ENCODE measurements around the gene GPR146. TPM values are rescaled to one million over a fixed set of nuclear protein-coding genes. Genes with fewer than 3 reads are reported as not detected.
A peak's percentile ranks its signal among the peaks of the same experiment; 100 is the strongest.

GPR146 gene
- total and polyA plus RNA-seq, 2 of the 13 experiments (the other 11 are each of a cell fraction or from before 2014, with no cell fraction given), result 2.0 to 15.9 TPM

DNA sequence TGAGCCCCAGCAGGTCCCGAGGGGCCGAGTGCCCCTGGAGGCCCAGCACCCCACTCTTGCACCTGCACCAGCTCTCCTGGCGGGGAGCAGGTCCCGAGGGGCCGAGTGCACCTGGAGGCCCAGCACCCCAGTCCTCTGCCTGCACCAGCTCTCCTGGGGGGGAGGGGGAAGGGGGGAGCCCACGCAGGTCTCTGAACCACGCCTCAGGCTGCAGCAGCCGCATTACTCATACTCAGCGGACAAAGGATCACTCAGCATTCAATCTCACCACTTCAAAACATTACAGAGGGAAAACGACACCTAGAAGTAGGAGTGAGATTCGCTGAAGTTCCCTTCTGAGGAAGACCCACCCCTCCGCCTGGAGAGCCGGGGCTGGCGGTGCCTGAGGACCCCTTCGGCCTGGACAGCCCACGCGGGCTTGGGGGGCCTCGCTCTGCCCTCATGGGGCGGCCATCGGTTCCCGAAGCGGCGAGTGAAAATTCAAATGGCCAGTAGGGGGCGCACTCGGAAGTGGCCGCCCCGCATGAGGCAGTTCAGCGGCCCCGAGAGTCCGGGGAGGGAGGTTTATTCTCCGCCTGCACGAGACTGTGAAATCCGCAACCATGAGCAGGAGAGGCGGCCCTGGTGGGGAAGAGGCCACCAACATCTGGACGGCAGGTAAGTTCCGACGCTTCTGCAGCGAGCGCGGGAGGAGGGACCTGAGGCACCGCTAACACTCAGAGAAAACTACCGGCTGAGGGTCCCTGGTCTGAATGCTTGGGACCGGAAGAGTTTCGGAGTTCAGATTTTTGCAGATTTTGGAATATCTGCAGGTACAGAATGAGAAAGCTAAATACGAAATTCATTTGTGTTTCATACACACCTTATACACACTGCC lies 42.5 kb downstream of the GPR146 start (continued):
- TF ChIP-seq, protein P1, sequence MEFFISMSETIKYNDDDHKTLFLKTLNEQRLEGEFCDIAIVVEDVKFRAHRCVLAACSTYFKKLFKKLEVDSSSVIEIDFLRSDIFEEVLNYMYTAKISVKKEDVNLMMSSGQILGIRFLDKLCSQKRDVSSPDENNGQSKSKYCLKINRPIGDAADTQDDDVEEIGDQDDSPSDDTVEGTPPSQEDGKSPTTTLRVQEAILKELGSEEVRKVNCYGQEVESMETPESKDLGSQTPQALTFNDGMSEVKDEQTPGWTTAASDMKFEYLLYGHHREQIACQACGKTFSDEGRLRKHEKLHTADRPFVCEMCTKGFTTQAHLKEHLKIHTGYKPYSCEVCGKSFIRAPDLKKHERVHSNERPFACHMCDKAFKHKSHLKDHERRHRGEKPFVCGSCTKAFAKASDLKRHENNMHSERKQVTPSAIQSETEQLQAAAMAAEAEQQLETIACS (CRISPR knock-in tag; IDR thresholded peaks at IDR 0.05), result no peak
- TF ChIP-seq, protein P2, sequence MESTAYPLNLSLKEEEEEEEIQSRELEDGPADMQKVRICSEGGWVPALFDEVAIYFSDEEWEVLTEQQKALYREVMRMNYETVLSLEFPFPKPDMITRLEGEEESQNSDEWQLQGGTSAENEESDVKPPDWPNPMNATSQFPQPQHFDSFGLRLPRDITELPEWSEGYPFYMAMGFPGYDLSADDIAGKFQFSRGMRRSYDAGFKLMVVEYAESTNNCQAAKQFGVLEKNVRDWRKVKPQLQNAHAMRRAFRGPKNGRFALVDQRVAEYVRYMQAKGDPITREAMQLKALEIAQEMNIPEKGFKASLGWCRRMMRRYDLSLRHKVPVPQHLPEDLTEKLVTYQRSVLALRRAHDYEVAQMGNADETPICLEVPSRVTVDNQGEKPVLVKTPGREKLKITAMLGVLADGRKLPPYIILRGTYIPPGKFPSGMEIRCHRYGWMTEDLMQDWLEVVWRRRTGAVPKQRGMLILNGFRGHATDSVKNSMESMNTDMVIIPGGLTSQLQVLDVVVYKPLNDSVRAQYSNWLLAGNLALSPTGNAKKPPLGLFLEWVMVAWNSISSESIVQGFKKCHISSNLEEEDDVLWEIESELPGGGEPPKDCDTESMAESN (CRISPR knock-in tag; conservative IDR thresholded peaks at IDR 0.05), result no peak; the same call in none of the 2 replicates
- TF ChIP-seq SRSF1 (optimal IDR thresholded peaks at IDR 0.05; ENCODE audit: low read depth, low read length) (peak; percentile 38), CHD4 (IDR thresholded peaks at IDR 0.05; ENCODE audit: borderline replicate concordance, low read length) (no peak), FOSL2 (CRISPR knock-in tag; IDR thresholded peaks at IDR 0.05) (peak; percentile 63), HOXA5 (CRISPR knock-in tag; IDR thresholded peaks at IDR 0.05) (peak; percentile 74), GATAD2A (CRISPR knock-in tag; IDR thresholded peaks at IDR 0.05) (peak; percentile 85), ZMYM3 (CRISPR knock-in tag; IDR thresholded peaks at IDR 0.05) (no peak; the same call in 1 of the 2 replicates), ZSCAN21 (CRISPR knock-in tag; IDR thresholded peaks at IDR 0.05; ENCODE audit: borderline replicate concordance) (peak; percentile 67; the same call in 1 of the 2 replicates), NR2C2 (CRISPR knock-in tag; IDR thresholded peaks at IDR 0.05; ENCODE audit: borderline replicate concordance) (peak; percentile 44; the same call in 1 of the 2 replicates), NCOR1 (IDR thresholded peaks at IDR 0.05; ENCODE audit: borderline replicate concordance, low read length) (no peak), ZNF749 (CRISPR knock-in tag; IDR thresholded peaks at IDR 0.05; ENCODE audit: borderline replicate concordance) (no peak), KLF15 (CRISPR knock-in tag; IDR thresholded peaks at IDR 0.05; ENCODE audit: borderline replicate concordance) (no peak), ATAD3A (CRISPR knock-in tag; IDR thresholded peaks at IDR 0.05) (no peak), JARID2 (CRISPR knock-in tag; IDR thresholded peaks at IDR 0.05; ENCODE audit: insufficient replicate concordance) (no peak), PHB2 (IDR thresholded peaks at IDR 0.05; ENCODE audit: partially characterized antibody) (no peak), ZFYVE20 (CRISPR knock-in tag; IDR thresholded peaks at IDR 0.05; ENCODE audit: borderline replicate concordance, low read depth) (no peak), ATRX (CRISPR knock-in tag; IDR thresholded peaks at IDR 0.05; ENCODE audit: borderline replicate concordance) (no peak), CCAR2 (optimal IDR thresholded peaks at IDR 0.05; ENCODE audit: low read depth, low read length) (no peak), ZNF777 (CRISPR knock-in tag; IDR thresholded peaks at IDR 0.05) (no peak; the same call in 1 of the 2 replicates), ETV6 (CRISPR knock-in tag; conservative IDR thresholded peaks at IDR 0.05) (0 out of 2 replicates have a peak, but pooled peaks have one; percentile 9), ARNT (IDR thresholded peaks at IDR 0.05) (no peak), CBX1 (IDR thresholded peaks at IDR 0.05; ENCODE audit: low read depth) (no peak), ZNF547 (CRISPR knock-in tag; IDR thresholded peaks at IDR 0.05) (0 out of 2 replicates have a peak, but pooled peaks have one; percentile 41), JUN (CRISPR knock-in tag; IDR thresholded peaks at IDR 0.05) (no peak), ZFP37 (CRISPR knock-in tag; IDR thresholded peaks at IDR 0.05; ENCODE audit: borderline replicate concordance) (no peak)
- TF ChIP-seq, protein P3, sequence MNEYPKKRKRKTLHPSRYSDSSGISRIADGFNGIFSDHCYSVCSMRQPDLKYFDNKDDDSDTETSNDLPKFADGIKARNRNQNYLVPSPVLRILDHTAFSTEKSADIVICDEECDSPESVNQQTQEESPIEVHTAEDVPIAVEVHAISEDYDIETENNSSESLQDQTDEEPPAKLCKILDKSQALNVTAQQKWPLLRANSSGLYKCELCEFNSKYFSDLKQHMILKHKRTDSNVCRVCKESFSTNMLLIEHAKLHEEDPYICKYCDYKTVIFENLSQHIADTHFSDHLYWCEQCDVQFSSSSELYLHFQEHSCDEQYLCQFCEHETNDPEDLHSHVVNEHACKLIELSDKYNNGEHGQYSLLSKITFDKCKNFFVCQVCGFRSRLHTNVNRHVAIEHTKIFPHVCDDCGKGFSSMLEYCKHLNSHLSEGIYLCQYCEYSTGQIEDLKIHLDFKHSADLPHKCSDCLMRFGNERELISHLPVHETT (CRISPR knock-in tag; conservative IDR thresholded peaks at IDR 0.05), result no peak

Data from HepG2 (cell line).